Measurements from ENCODE around the gene ZNF423. TPM values are rescaled to one million over a fixed set of nuclear protein-coding genes. Genes with fewer than 3 reads are reported as not detected.

ZNF423 gene
- total RNA-seq, 3 donors from 2014 or later (not counting 1 experiment from before 2014, with no cell fraction given) = not detected

DNA sequence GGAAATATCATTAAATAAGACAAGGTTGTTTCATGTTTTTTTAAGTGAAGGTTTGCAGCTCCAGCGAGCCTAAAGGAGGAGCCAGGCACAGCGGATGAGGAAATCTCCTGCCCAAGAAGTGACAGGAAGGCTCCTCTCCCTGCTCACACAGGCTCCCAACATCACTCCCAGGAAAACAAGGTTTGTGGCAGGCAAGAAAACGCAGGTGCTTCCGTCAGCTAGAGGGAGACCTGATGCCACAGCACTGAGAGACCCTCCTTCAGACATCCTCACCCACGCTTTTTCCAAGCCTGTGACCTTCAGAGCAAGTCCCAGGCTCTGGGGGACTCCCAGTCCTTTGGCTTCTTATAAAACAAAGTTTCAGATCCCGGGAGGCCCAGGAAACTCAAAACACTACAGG, 89.7 kb downstream of the ZNF423 start:
- peaks cover 0 to 12% of the 10 kb centered on the region in 2 donors for H3K27me3 Mint-ChIP-seq (ENCODE audit: low read depth in 2 of 2)
- ATAC-seq = no peak
- H3K4me3 Mint-ChIP-seq = no peak overlapping the region
- Histone ChIP-seq H3K4me1 (ENCODE audit: control insufficient read depth, insufficient read depth, low read length) (no peaks in the 10 kb centered on the region), H3K36me3 (ENCODE audit: control insufficient read depth, insufficient read depth, low read length) (no peaks in the 10 kb centered on the region), H3K4me3 (ENCODE audit: low read length) (no peak overlapping the region), H3K9me3 (ENCODE audit: control insufficient read depth, insufficient read depth, low read length) (no peaks in the 10 kb centered on the region), H3K27me3 (ENCODE audit: control insufficient read depth, insufficient read depth, low read length) (no peaks in the 10 kb centered on the region), H3K27ac (ENCODE audit: low read length) (no peak overlapping the region)
- no peaks in the 10 kb centered on the region for H3K9me3 Mint-ChIP-seq
- intact Hi-C loops (cut with micrococcal nuclease) = no loop called here
- H3K4me1 Mint-ChIP-seq = no peaks in the 10 kb centered on the region
- 88% methylated on average over 6 of the region's 6 CpGs for WGBS (ENCODE audit: insufficient coverage)
- no peaks in the 10 kb centered on the region for H3K36me3 Mint-ChIP-seq
- TF ChIP-seq, protein P1, sequence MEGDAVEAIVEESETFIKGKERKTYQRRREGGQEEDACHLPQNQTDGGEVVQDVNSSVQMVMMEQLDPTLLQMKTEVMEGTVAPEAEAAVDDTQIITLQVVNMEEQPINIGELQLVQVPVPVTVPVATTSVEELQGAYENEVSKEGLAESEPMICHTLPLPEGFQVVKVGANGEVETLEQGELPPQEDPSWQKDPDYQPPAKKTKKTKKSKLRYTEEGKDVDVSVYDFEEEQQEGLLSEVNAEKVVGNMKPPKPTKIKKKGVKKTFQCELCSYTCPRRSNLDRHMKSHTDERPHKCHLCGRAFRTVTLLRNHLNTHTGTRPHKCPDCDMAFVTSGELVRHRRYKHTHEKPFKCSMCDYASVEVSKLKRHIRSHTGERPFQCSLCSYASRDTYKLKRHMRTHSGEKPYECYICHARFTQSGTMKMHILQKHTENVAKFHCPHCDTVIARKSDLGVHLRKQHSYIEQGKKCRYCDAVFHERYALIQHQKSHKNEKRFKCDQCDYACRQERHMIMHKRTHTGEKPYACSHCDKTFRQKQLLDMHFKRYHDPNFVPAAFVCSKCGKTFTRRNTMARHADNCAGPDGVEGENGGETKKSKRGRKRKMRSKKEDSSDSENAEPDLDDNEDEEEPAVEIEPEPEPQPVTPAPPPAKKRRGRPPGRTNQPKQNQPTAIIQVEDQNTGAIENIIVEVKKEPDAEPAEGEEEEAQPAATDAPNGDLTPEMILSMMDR (IDR thresholded peaks at IDR 0.05) = no peak
- H3K27ac Mint-ChIP-seq = no peak overlapping the region
- no peak for DNase-seq

DNA sequence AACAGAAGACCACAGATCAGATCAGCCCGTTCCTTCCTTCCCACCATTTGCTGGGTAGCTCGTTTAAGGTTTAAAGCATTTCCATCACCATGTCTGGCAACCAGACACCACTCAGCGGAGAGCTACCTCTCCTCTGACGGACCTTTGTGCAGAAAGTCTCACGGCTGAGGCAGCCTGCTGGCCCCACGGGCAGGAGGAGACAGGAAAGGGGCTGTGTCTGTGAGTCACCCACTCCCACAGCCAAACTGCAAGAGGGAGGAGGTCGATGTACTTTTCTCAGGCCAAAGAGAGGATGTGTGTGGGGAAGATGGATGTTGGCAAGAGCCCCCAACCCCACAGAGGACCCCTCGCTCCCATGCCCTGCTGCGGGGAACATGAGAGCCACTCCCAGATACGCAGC, 92.1 kb downstream of the ZNF423 start:
- H3K4me3 ChIP-seq (ENCODE audit: low read length) = no peak overlapping the region
- TF ChIP-seq, protein P1 (IDR thresholded peaks at IDR 0.05) = no peak
- no peak overlapping the region for H3K27ac Mint-ChIP-seq
- ATAC-seq (no peak), DNase-seq (no peak)
- H3K27ac ChIP-seq (ENCODE audit: low read length) = no peak overlapping the region
- 76% methylated on average over 9 of the region's 10 CpGs for WGBS (ENCODE audit: insufficient coverage)
- H3K27me3 Mint-ChIP-seq (ENCODE audit: low read depth in 2 of 2) = peaks cover 0 to 10% of the 10 kb centered on the region in 2 donors
- no peaks in the 10 kb centered on the region for H3K27me3 ChIP-seq (ENCODE audit: control insufficient read depth, insufficient read depth, low read length)
- no peaks in the 10 kb centered on the region for H3K36me3 Mint-ChIP-seq
- H3K9me3 Mint-ChIP-seq = no peaks in the 10 kb centered on the region
- no peaks in the 10 kb centered on the region for H3K9me3 ChIP-seq (ENCODE audit: control insufficient read depth, insufficient read depth, low read length)
- no peak overlapping the region for H3K4me3 Mint-ChIP-seq
- no peaks in the 10 kb centered on the region for H3K4me1 ChIP-seq (ENCODE audit: control insufficient read depth, insufficient read depth, low read length)
- no peaks in the 10 kb centered on the region for H3K36me3 ChIP-seq (ENCODE audit: control insufficient read depth, insufficient read depth, low read length)
- no peaks in the 10 kb centered on the region for H3K4me1 Mint-ChIP-seq
- intact Hi-C loops (cut with micrococcal nuclease) = no loop called here

DNA sequence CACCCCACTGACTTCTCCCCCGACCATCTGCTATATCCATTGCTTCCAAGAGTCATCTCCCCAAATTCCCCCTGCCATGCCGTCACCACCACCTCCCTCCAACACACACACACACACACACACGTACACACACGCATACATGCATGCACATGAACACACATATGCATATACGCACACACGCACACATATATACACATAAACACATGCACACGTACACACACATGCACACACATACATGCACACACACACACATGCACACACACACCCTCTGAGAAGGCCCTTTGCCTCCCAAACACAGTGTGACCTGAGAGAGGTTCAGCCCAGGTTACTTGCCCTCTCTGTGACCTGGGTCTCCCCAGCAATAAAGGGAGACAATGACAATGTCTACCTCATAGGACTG, 95.1 kb downstream of the ZNF423 start:
- no peak for DNase-seq
- WGBS (ENCODE audit: insufficient coverage) = 85% methylated on average over 7 of the region's 7 CpGs
- no peaks in the 10 kb centered on the region for H3K9me3 Mint-ChIP-seq
- H3K4me1 ChIP-seq (ENCODE audit: control insufficient read depth, insufficient read depth, low read length) = no peaks in the 10 kb centered on the region
- H3K4me3 ChIP-seq (ENCODE audit: low read length) = no peak overlapping the region
- TF ChIP-seq, protein P1 (IDR thresholded peaks at IDR 0.05) = no peak
- peaks cover 0 to 8% of the 10 kb centered on the region in 2 donors for H3K27me3 Mint-ChIP-seq (ENCODE audit: low read depth in 2 of 2)
- no peaks in the 10 kb centered on the region for H3K4me1 Mint-ChIP-seq
- H3K36me3 Mint-ChIP-seq = no peaks in the 10 kb centered on the region
- no peak overlapping the region for H3K4me3 Mint-ChIP-seq
- no peaks in the 10 kb centered on the region for H3K9me3 ChIP-seq (ENCODE audit: control insufficient read depth, insufficient read depth, low read length)
- intact Hi-C loops (cut with micrococcal nuclease) = no loop called here
- no peak overlapping the region for H3K27ac ChIP-seq (ENCODE audit: low read length)
- no peak for ATAC-seq
- H3K27ac Mint-ChIP-seq = no peak overlapping the region
- H3K36me3 ChIP-seq (ENCODE audit: control insufficient read depth, insufficient read depth, low read length) = no peaks in the 10 kb centered on the region
- no peaks in the 10 kb centered on the region for H3K27me3 ChIP-seq (ENCODE audit: control insufficient read depth, insufficient read depth, low read length)

DNA sequence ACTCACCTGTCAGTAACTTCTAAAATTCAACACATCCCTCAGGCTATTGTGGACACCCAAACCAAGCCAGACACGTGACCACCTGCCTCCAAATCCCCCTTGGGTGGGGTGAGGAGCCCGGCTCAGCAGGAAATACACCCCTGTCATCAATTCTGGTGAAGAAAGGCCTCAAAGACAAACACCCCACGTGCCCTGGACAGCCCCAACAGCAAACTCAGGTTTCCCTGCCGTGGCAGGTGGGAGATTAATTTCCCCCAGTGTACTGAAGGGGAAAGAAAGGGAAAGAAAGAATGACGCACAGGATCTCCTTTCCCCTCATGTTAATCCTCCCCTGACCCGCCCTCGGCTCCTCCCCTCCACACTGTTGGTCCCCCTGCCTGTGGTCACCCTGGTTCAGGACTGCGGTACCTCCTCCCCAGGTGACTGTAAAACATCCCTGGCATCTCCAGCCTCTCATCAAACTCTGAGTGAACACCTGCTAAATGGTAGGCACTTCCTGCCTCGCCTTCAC, 98.3 kb downstream of the ZNF423 start:
- DNase-seq (no peak), ATAC-seq (no peak)
- WGBS (ENCODE audit: insufficient coverage) = 85% methylated on average over 6 of the region's 9 CpGs

More for the DNA sequence above, 98.3 kb downstream of the ZNF423 start:
- Mint-ChIP-seq H3K36me3 (no peaks in the 10 kb centered on the region), H3K27me3 (ENCODE audit: low read depth in 2 of 2) (peaks cover 0 to 2% of the 10 kb centered on the region in 2 donors), H3K4me3 (no peak overlapping the region), H3K27ac (no peak overlapping the region), H3K9me3 (no peaks in the 10 kb centered on the region), H3K4me1 (peaks cover 16 to 18% of the 10 kb centered on the region in 2 donors)
- TF ChIP-seq, protein P1 (IDR thresholded peaks at IDR 0.05) = no peak
- intact Hi-C loops (cut with micrococcal nuclease) = no loop called here
- Histone ChIP-seq H3K4me3 (ENCODE audit: low read length) (no peak overlapping the region), H3K27ac (ENCODE audit: low read length) (no peak overlapping the region), H3K36me3 (ENCODE audit: control insufficient read depth, insufficient read depth, low read length) (no peaks in the 10 kb centered on the region), H3K4me1 (ENCODE audit: control insufficient read depth, insufficient read depth, low read length) (peaks cover 14% of the 10 kb centered on the region), H3K9me3 (ENCODE audit: control insufficient read depth, insufficient read depth, low read length) (no peaks in the 10 kb centered on the region), H3K27me3 (ENCODE audit: control insufficient read depth, insufficient read depth, low read length) (no peaks in the 10 kb centered on the region)
